HUES64 (cell line): ENCODE measurements around the gene SARNP.
"Not testable (repeated sequence)": the region's sequence is repeated elsewhere in the genome, so short reads cannot be mapped to it uniquely, and the experiment has no call there.

ENCODE experiments used
- H3K27ac ChIP-seq: 2 replicates; pipeline ENCODE4 v1.7.0; 2013; ENCODE audit warnings: low read depth, low read length, inconsistent platforms
- H3K27me3 ChIP-seq: 2 replicates; pipeline ENCODE4 v1.6.1; 2013; ENCODE audit warnings: mild to moderate bottlenecking, low read length; ENCODE audit not compliant: insufficient read depth
- H3K36me3 ChIP-seq: 2 replicates; pipeline ENCODE4 v1.6.1; 2013; ENCODE audit warnings: mild to moderate bottlenecking, low read length; ENCODE audit not compliant: insufficient read depth
- H3K4me1 ChIP-seq: 2 replicates; pipeline ENCODE4 v1.6.1; 2013; ENCODE audit warnings: mild to moderate bottlenecking, low read length, moderate library complexity; ENCODE audit not compliant: insufficient read depth
- H3K4me3 ChIP-seq: 2 replicates; pipeline ENCODE4 v1.5.1; 2013; ENCODE audit warnings: mild to moderate bottlenecking, low read length, moderate library complexity
- H3K9ac ChIP-seq: 2 replicates; pipeline ENCODE4 v1.6.1; 2013; ENCODE audit warnings: mild to moderate bottlenecking, low read depth, low read length
- H3K9me3 ChIP-seq: 2 replicates; pipeline ENCODE4 v1.6.1; 2013; ENCODE audit warnings: low read depth, low read length; ENCODE audit not compliant: insufficient read depth
- WGBS: fragments of 150-250, 120-280 bp; methylation state at CpG from one replicate; pipeline ENCODE4 v1.1.7; 2013; ENCODE audit warnings: missing lambda C conversion rate; 5-methylcytosine and 5-hydroxymethylcytosine counted together

SARNP gene

DNA sequence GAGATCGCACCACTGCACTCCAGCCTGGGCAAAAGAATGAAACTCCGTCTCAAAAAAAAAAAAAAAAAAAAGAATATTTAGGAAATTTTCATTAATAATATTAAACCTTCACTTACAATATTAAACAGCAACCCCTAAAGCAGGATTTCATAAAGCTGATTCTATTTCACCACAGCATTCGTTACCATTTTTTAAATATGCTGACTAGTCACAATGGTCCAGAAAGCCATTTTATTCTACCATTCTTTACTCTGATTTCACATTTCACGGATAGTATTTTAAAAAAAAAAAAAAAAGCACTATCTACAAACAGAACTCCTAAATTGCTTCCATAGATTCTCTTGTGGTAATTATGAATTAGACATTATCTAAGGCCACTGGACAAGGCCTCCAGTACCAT lies 27.6 kb downstream of the SARNP start:
- H3K4me3 ChIP-seq = no peak overlapping the region
- H3K9me3 ChIP-seq = no peaks in the 10 kb centered on the region
- no peaks in the 10 kb centered on the region for H3K27me3 ChIP-seq
- H3K27ac ChIP-seq = no peak overlapping the region
- no peaks in the 10 kb centered on the region for H3K4me1 ChIP-seq
- no peak overlapping the region for H3K9ac ChIP-seq
- 94% methylated on average over 3 of the region's 4 CpGs for WGBS
- H3K36me3 ChIP-seq = peaks cover 93% of the 10 kb centered on the region

GRCh38 chr12:55789171-55789570 lies 28.4 kb downstream of the SARNP start:
- Histone ChIP-seq H3K27me3 (no peaks in the 10 kb centered on the region), H3K27ac (no peak overlapping the region), H3K9me3 (no peaks in the 10 kb centered on the region), H3K9ac (no peak overlapping the region), H3K4me3 (no peak overlapping the region), H3K4me1 (no peaks in the 10 kb centered on the region), H3K36me3 (peaks cover 93% of the 10 kb centered on the region)
- WGBS = 78% methylated on average over 2 of the region's 2 CpGs

GRCh38 chr12:55788546-55788945 lies 29.0 kb downstream of the SARNP start:
- 95% methylated on average over 7 of the region's 7 CpGs for WGBS
- Histone ChIP-seq H3K27ac (no peak overlapping the region), H3K36me3 (peaks cover 93% of the 10 kb centered on the region), H3K9ac (no peak overlapping the region), H3K4me1 (no peaks in the 10 kb centered on the region), H3K9me3 (no peaks in the 10 kb centered on the region), H3K4me3 (no peak overlapping the region), H3K27me3 (no peaks in the 10 kb centered on the region)

DNA sequence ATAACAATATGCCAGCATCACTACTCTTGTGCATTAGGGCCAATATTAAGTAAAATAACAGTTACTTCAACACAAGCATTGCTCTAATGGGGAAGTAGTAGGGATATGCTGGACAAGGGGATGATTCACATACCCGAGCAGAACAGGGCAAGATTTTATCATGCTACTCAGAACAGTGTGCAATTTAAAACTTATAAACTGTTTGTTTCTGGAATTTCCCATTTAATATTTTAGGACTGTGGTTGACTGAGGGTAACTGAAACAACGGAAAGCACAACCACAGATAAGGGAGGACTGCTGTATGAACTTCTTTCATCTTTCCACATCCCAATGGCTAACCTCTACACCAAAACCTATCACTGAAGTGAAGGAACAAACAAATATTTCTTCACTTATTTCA lies 36.8 kb downstream of the SARNP start:
- Histone ChIP-seq H3K27me3 (no peaks in the 10 kb centered on the region), H3K4me3 (no peak overlapping the region), H3K9me3 (no peaks in the 10 kb centered on the region), H3K4me1 (no peaks in the 10 kb centered on the region), H3K27ac (no peak overlapping the region), H3K36me3 (peaks cover 94% of the 10 kb centered on the region), H3K9ac (no peak overlapping the region)
- WGBS = 96% methylated on average over 2 of the region's 2 CpGs

DNA sequence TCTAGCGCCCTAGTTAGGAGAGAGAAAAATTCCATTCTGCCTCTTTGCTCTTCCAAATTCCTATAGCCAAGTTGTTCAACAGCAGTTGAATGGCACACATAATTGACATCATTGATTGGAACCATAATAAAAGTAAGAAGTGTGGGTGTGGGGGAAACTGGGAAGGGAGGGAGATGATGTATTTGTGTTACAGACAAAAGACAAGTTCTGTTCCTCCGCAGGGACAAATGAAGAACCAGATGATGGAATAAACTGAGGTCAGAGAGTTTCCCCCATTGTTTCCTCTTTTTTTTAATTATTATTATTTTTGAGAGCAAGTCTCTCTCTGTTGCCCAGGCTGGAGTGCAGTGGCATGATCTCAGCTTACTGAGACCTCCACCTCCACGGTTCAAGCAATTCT lies 39.7 kb downstream of the SARNP start:
- 95% methylated on average over 3 of the region's 3 CpGs for whole genome bisulfite sequencing

GRCh38 chr12:55771736-55772135 lies 45.8 kb downstream of the SARNP start:
- Histone ChIP-seq H3K9ac (no peak overlapping the region), H3K27me3 (no peaks in the 10 kb centered on the region), H3K4me1 (no peaks in the 10 kb centered on the region), H3K27ac (no peak overlapping the region), H3K36me3 (peaks cover 71% of the 10 kb centered on the region), H3K9me3 (no peaks in the 10 kb centered on the region), H3K4me3 (no peak overlapping the region)
- 96% methylated on average over 6 of the region's 6 CpGs for WGBS

More for the DNA sequence above, 39.7 kb downstream of the SARNP start:
- no peak overlapping the region for H3K4me3 ChIP-seq
- peaks cover 83% of the 10 kb centered on the region for H3K36me3 ChIP-seq
- H3K4me1 ChIP-seq = no peaks in the 10 kb centered on the region
- H3K27me3 ChIP-seq = no peaks in the 10 kb centered on the region
- no peak overlapping the region for H3K9ac ChIP-seq
- no peak overlapping the region for H3K27ac ChIP-seq
- no peaks in the 10 kb centered on the region for H3K9me3 ChIP-seq

DNA sequence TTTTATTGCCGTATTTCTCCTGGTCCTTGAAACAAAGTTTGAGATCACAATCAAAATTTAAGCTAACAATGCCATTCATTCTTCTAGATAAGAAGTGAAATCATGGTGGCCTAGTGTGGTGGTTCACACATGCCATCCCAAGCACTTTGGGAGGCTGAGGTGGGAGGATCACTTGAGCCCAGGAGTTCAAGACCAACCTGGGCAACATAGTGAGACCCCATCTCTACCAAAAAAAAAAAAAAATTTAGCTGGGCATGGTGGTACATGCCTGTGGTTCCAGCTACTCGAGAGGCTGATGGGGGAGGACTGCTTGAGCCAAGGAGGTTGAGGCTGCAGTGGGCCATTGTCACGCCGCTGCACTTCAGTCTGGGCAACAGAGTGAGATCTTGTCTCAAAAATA lies 50.4 kb downstream of the SARNP start:
- no peak overlapping the region for H3K9ac ChIP-seq
- 95% methylated on average over 3 of the region's 4 CpGs for WGBS
- H3K36me3 ChIP-seq = peaks cover 60% of the 10 kb centered on the region
- H3K27me3 ChIP-seq = no peaks in the 10 kb centered on the region
- H3K27ac ChIP-seq = no peak overlapping the region
- no peak overlapping the region for H3K4me3 ChIP-seq
- H3K4me1 ChIP-seq = no peaks in the 10 kb centered on the region
- no peaks in the 10 kb centered on the region for H3K9me3 ChIP-seq

DNA sequence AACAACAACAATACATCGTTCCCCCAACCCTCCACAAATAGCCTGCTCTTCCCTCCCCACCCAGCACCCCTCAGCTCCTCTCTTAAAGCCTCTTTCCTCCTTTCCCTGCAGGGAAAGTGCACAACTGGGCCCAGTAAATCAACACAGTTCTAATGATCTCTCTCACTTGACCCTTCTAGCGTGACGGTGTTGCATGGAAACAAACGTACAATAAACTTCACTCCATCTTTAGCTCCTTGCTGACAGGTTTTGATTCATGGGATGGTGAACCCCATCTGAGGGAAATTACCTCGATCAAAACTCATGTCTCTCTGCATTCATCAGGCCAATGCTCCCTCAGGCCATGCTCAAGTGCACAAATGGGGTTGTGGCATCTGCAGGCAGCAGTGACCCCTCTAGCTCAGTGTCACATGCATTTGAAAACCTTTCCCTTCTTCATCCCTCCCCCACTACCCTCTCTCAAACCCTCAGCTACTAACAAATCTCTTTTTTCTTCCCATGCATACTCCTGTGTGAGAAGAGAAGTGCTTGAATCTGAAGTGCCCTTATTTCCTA lies 51.7 kb downstream of the SARNP start:
- H3K36me3 ChIP-seq = peaks cover 57% of the 10 kb centered on the region
- no peaks in the 10 kb centered on the region for H3K27me3 ChIP-seq
- no peak overlapping the region for H3K27ac ChIP-seq
- no peaks in the 10 kb centered on the region for H3K9me3 ChIP-seq
- H3K4me1 ChIP-seq = no peaks in the 10 kb centered on the region
- 91% methylated on average over 5 of the region's 5 CpGs for WGBS
- no peak overlapping the region for H3K9ac ChIP-seq
- no peak overlapping the region for H3K4me3 ChIP-seq

DNA sequence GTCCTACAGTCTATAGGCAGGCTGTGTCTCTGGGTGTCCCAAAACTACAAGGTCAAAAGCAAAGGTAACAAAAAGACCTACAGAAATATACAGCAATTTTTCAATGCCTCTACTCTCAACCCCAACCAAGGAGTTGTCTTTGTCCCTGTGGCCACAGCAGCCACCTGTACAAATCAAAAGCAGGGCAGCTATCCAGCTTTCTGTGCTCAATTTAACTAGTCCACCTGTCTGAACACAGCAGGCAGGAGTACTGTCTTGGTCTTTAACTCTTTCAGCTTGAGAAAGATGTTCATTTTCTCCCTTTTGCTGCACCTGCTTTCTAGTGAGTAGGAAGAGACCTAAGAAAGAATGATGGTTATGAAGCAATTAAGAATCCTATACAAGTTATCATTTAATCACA lies 54.9 kb downstream of the SARNP start:
- Histone ChIP-seq H3K9me3 (no peaks in the 10 kb centered on the region; the same call in 1 of the 2 replicates), H3K9ac (no peak overlapping the region), H3K27ac (no peak overlapping the region), H3K4me1 (no peaks in the 10 kb centered on the region), H3K36me3 (peaks cover 68% of the 10 kb centered on the region), H3K27me3 (no peaks in the 10 kb centered on the region), H3K4me3 (no peak overlapping the region)

DNA sequence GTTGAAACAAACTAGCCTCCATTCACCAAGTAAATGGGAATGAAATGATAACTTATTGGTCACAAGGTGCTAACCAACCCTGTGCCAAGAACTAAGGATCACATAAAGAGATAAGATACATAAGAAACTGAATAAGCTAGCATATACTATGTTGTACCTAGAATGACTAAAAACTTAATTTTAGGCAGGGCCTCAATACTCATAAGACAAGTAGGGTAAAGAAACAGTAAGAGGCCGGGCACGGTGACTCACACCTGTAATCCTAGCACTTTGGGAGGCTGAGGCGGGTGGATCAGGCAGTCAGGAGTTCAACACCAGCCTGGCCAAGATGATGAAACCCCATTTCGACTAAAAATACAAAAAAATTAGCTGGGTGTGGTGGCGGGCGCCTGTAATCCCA lies 56.9 kb downstream of the SARNP start:
- Histone ChIP-seq H3K4me3 (no peak overlapping the region), H3K36me3 (peaks cover 76% of the 10 kb centered on the region), H3K27ac (no peak overlapping the region), H3K4me1 (no peaks in the 10 kb centered on the region), H3K9me3 (no peaks in the 10 kb centered on the region; the same call in 1 of the 2 replicates), H3K27me3 (no peaks in the 10 kb centered on the region), H3K9ac (no peak overlapping the region)
- WGBS = 95% methylated on average over 6 of the region's 6 CpGs

DNA sequence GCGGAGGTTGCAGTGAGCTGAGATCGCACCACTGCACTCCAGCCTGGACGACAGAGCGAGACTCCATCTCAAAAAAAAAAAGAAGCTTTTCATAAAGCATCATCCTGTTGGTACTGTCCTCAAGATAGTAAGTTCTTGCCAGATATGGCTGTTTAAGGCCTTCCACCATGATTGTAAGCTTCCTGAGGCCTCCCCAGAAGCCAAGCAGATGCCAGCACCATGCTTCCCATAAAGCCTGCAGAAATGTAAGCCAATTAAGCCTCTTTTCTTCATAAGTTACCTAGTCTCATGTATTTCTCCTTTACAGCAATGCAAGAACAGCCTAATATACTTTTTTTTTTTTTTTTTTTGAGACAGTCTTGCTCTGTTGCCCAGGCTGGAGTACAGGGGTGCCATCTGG lies 58.9 kb downstream of the SARNP start:
- H3K9me3 ChIP-seq, H3K27ac ChIP-seq, H3K4me3 ChIP-seq, H3K27me3 ChIP-seq, H3K9ac ChIP-seq: not testable (repeated sequence)
- H3K36me3 ChIP-seq = peaks cover 88% of the 10 kb centered on the region
- H3K4me1 ChIP-seq = peaks cover 10% of the 10 kb centered on the region
- over 99% methylated on average over 4 of the region's 4 CpGs for WGBS

GRCh38 chr12:55757701-55758100 lies 59.8 kb downstream of the SARNP start:
- H3K27me3 ChIP-seq = no peaks in the 10 kb centered on the region
- H3K9ac ChIP-seq = no peak overlapping the region
- H3K4me1 ChIP-seq = peaks cover 10% of the 10 kb centered on the region
- no peak overlapping the region; the same call in 1 of the 2 replicates for H3K27ac ChIP-seq
- 74% methylated on average over 2 of the region's 2 CpGs for WGBS
- H3K4me3 ChIP-seq = no peak overlapping the region
- no peaks in the 10 kb centered on the region; the same call in 1 of the 2 replicates for H3K9me3 ChIP-seq
- peaks cover 89% of the 10 kb centered on the region for H3K36me3 ChIP-seq
